Measurements from ENCODE around the gene DYRK2. TPM values are rescaled to one million over a fixed set of nuclear protein-coding genes. Genes with fewer than 3 reads are reported as not detected.

The DYRK2 gene
- total RNA-seq, 1 donor from 2014 or later, result 50.2 TPM

DNA sequence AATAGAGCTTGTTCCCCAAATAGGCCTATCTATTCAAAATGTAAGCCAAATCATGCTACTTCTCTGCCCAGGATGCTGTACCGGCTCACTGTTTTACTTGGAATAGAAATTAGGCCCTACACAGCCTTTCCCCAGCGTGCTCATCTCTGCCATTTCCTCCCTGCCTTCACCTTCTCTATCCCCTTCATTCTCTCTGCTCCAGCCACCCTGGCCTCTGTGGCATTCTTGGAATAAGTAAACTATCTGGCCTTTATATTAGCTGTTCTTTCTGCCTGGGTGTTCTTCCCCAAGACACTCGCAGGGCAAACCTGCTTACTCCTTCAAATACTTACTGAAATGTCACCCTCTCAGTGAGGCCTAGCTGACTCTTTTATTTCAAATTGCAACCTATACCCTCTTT is 30.9 kb upstream of the DYRK2 start:
- Mint-ChIP-seq H3K9me3 (ENCODE audit: unreplicated experiment) (no peaks in the 10 kb centered on the region), H3K36me3 (ENCODE audit: low read depth, unreplicated experiment) (no peaks in the 10 kb centered on the region), H3K4me3 (ENCODE audit: unreplicated experiment) (no peak overlapping the region), H3K27me3 (ENCODE audit: unreplicated experiment) (no peaks in the 10 kb centered on the region), H3K27ac (ENCODE audit: unreplicated experiment) (no peak overlapping the region), H3K4me1 (ENCODE audit: unreplicated experiment) (peaks cover 6% of the 10 kb centered on the region)
- DNase-seq (ENCODE audit: low spot score), result no peak
- TF ChIP-seq, protein P1, sequence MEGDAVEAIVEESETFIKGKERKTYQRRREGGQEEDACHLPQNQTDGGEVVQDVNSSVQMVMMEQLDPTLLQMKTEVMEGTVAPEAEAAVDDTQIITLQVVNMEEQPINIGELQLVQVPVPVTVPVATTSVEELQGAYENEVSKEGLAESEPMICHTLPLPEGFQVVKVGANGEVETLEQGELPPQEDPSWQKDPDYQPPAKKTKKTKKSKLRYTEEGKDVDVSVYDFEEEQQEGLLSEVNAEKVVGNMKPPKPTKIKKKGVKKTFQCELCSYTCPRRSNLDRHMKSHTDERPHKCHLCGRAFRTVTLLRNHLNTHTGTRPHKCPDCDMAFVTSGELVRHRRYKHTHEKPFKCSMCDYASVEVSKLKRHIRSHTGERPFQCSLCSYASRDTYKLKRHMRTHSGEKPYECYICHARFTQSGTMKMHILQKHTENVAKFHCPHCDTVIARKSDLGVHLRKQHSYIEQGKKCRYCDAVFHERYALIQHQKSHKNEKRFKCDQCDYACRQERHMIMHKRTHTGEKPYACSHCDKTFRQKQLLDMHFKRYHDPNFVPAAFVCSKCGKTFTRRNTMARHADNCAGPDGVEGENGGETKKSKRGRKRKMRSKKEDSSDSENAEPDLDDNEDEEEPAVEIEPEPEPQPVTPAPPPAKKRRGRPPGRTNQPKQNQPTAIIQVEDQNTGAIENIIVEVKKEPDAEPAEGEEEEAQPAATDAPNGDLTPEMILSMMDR (IDR thresholded peaks at IDR 0.05; ENCODE audit: unreplicated experiment), result no peak

DNA sequence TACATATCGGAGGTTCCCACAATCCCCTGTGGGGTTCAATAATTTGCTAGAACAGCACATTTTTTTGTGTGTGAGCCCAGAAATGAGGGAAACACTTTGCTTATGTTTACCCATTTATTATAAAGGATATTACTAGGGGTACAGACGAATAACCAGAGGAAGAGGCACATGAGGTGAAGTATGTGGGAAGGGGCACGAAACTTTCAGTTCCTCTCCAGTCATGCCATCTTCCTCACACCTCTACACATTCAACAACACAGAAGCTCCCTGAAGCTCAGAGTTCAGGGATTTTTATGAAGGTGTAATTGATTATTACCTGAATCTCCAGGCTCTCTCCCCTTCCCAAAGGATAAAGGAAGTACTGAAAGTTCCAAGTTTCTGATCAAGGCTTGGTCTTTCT is 30.2 kb upstream of the DYRK2 start:
- Mint-ChIP-seq H3K27me3 (ENCODE audit: unreplicated experiment) (no peaks in the 10 kb centered on the region), H3K36me3 (ENCODE audit: low read depth, unreplicated experiment) (no peaks in the 10 kb centered on the region), H3K9me3 (ENCODE audit: unreplicated experiment) (no peaks in the 10 kb centered on the region), H3K4me3 (ENCODE audit: unreplicated experiment) (no peak overlapping the region), H3K27ac (ENCODE audit: unreplicated experiment) (no peak overlapping the region), H3K4me1 (ENCODE audit: unreplicated experiment) (peaks cover 6% of the 10 kb centered on the region)
- TF ChIP-seq, protein P1 (IDR thresholded peaks at IDR 0.05; ENCODE audit: unreplicated experiment), result no peak
- DNase-seq (ENCODE audit: low spot score), result no peak

DNA sequence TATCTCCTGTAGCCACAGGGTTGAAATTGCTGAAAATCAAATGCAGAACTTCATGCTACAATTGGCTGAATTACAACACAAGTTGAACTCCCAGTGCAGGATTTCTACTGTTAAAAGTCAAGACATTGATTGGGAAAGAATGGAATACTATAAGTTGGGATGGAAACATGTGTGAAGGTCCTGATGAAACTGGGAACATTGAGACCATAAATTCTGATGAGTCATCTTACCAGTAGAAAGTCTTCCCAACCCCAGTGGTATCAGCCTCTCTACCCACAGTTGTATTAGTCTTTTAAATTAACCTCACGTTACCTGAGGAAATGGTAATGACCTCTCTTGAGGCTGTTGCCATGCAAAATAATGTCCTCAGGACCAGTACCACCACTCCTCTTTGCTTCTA is 27.4 kb upstream of the DYRK2 start:
- no peaks in the 10 kb centered on the region for H3K9me3 Mint-ChIP-seq (ENCODE audit: unreplicated experiment)
- peaks cover 2% of the 10 kb centered on the region for H3K27me3 Mint-ChIP-seq (ENCODE audit: unreplicated experiment)
- peaks cover 3% of the 10 kb centered on the region for H3K4me1 Mint-ChIP-seq (ENCODE audit: unreplicated experiment)
- no peak overlapping the region for H3K27ac Mint-ChIP-seq (ENCODE audit: unreplicated experiment)
- no peak overlapping the region for H3K4me3 Mint-ChIP-seq (ENCODE audit: unreplicated experiment)
- TF ChIP-seq, protein P1 (IDR thresholded peaks at IDR 0.05; ENCODE audit: unreplicated experiment), result no peak
- no peak for DNase-seq (ENCODE audit: low spot score)
- no peaks in the 10 kb centered on the region for H3K36me3 Mint-ChIP-seq (ENCODE audit: low read depth, unreplicated experiment)

DNA sequence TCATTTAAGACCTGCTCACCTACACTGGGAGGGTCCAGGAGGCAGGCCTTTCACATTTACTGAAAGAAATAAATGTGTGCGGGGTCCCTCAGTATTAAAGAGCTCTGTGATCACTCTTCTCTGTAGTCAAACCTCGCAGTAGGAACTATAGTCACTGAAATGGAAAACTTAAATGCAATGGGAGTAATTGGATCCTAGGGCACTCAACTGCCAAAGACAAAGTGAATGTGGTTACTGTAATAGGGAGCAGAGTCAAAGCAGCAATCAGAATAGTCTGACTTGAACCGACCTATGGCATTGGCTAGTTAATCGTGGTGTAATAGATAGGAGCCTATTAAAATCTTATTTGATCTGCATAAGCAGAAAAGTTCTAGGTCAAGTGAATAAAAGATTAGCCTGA is 26.6 kb upstream of the DYRK2 start:
- H3K27me3 Mint-ChIP-seq (ENCODE audit: unreplicated experiment), result peaks cover 2% of the 10 kb centered on the region
- H3K27ac Mint-ChIP-seq (ENCODE audit: unreplicated experiment), result no peak overlapping the region
- no peaks in the 10 kb centered on the region for H3K36me3 Mint-ChIP-seq (ENCODE audit: low read depth, unreplicated experiment)
- no peak for DNase-seq (ENCODE audit: low spot score)
- TF ChIP-seq, protein P1 (IDR thresholded peaks at IDR 0.05; ENCODE audit: unreplicated experiment), result no peak
- H3K4me3 Mint-ChIP-seq (ENCODE audit: unreplicated experiment), result no peak overlapping the region
- H3K4me1 Mint-ChIP-seq (ENCODE audit: unreplicated experiment), result peaks cover 3% of the 10 kb centered on the region
- no peaks in the 10 kb centered on the region for H3K9me3 Mint-ChIP-seq (ENCODE audit: unreplicated experiment)

DNA sequence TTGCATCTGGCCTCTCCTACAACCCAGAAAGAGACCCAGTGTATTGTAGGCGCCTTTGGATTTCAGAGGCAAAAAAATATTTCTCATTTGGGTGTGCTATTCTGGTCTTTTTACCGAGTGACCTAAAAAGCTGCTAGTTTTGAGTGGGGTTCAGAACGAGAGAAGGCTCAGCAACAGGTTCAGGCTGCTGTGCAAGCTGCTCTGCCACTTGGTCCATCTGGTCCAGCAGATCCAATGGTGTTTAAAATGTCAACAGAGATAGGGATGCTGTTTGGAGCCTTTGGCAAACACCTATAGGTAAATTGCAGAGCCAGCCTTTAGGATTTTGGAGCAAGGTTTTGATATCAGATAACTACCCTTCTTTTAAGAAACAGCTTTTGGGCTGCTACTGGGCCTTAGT is 25.3 kb upstream of the DYRK2 start:
- Mint-ChIP-seq H3K4me3 (ENCODE audit: unreplicated experiment) (no peak overlapping the region), H3K27me3 (ENCODE audit: unreplicated experiment) (peaks cover 2% of the 10 kb centered on the region), H3K9me3 (ENCODE audit: unreplicated experiment) (no peaks in the 10 kb centered on the region), H3K36me3 (ENCODE audit: low read depth, unreplicated experiment) (no peaks in the 10 kb centered on the region), H3K4me1 (ENCODE audit: unreplicated experiment) (no peaks in the 10 kb centered on the region), H3K27ac (ENCODE audit: unreplicated experiment) (no peak overlapping the region)
- no peak for DNase-seq (ENCODE audit: low spot score)
- TF ChIP-seq, protein P1 (IDR thresholded peaks at IDR 0.05; ENCODE audit: unreplicated experiment), result no peak
